ENCODE results near the gene NFASC.

NFASC gene

DNA sequence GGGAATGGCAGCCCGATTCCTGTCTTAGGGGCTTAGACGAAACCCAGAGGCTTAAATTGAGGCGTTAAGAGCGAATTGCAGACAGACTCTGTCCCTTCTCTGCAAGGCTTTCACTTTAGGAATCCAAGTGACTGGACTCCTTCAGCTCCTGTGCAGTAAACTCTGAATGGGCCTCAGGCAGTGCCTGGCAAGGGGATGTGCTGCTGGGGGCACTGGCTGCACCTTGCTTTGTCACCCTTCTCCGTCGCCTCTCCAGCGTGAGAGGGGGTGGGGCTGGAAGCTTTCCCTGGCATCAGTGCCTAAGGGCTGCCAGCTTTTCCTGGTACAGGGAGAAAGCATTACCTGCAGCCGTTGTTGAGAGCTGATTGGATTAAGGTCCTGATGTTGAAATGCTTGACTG lies 39.9 kb upstream of the NFASC start:
- no peak for DNase-seq (ENCODE audit: low read depth)
- TF ChIP-seq, protein P1, sequence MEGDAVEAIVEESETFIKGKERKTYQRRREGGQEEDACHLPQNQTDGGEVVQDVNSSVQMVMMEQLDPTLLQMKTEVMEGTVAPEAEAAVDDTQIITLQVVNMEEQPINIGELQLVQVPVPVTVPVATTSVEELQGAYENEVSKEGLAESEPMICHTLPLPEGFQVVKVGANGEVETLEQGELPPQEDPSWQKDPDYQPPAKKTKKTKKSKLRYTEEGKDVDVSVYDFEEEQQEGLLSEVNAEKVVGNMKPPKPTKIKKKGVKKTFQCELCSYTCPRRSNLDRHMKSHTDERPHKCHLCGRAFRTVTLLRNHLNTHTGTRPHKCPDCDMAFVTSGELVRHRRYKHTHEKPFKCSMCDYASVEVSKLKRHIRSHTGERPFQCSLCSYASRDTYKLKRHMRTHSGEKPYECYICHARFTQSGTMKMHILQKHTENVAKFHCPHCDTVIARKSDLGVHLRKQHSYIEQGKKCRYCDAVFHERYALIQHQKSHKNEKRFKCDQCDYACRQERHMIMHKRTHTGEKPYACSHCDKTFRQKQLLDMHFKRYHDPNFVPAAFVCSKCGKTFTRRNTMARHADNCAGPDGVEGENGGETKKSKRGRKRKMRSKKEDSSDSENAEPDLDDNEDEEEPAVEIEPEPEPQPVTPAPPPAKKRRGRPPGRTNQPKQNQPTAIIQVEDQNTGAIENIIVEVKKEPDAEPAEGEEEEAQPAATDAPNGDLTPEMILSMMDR (IDR thresholded peaks at IDR 0.05; ENCODE audit: control insufficient read depth, extremely low read depth, insufficient read depth) = no peak
- no peak overlapping the region for H3K4me3 ChIP-seq (ENCODE audit: low read depth, low read length)

DNA sequence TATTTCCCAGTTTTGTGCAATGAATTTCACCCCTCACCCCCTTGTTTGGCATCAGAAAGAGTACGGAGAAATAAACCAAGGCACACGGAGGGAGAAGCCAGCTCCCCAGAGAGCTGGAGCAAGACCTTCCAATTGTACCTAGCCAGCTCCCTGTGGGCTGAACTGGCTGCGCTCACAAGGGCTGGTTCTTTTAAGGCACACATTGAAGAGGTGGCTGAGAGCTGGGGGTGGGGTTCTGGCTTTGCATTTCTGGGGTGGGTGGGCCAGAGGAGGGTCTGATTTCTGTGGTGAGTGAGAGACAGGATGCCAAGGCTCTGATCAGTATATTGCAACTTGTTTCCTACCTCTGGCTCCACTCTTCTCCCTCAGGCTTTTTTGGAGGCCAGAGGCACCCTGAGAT lies 39.5 kb upstream of the NFASC start:
- H3K4me3 ChIP-seq (ENCODE audit: low read depth, low read length) = no peak overlapping the region
- TF ChIP-seq, protein P1 (IDR thresholded peaks at IDR 0.05; ENCODE audit: control insufficient read depth, extremely low read depth, insufficient read depth) = no peak
- DNase-seq (ENCODE audit: low read depth) = no peak

DNA sequence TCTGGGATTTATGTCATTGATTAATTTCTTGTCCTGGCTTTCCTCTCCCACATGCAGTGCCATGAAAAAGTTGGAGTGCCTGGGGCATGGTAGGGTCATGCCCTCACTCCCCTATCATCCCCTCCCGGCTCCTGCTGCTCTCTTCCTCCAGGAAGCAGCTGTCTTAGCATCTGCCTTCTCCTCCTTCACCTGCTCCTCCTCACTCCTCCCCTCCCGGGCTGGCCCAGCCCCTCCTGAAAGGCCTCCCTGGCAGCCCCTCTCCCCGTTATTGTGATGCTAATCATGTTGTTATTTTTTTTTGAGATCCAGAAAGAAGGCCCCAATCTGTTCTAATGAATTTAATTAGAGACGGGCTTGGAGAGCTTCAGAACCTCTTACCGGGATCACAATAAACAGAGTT lies 36.3 kb upstream of the NFASC start:
- DNase-seq (ENCODE audit: low read depth) = no peak
- TF ChIP-seq, protein P1 (IDR thresholded peaks at IDR 0.05; ENCODE audit: control insufficient read depth, extremely low read depth, insufficient read depth) = no peak
- no peak overlapping the region for H3K4me3 ChIP-seq (ENCODE audit: low read depth, low read length)

DNA sequence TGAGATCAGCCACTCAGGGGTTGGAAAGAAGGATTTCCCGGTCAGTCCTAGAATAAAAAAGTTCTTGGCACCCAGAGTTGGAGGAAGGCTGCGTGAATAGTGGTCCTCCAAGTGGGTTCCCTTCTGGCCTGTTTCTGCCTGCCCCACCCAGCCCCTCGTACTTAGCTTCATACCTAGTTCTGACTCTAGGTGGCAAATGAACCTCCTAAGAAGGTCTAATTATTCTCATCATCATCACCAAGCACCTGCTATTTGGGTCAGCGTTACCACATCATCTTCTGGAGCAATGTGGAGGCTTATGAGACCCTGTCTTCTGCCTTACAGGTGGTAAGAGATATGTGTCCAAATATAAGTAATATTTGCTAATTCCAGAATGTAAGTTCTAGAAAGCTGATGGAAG lies 35.9 kb upstream of the NFASC start:
- no peak overlapping the region for H3K4me3 ChIP-seq (ENCODE audit: low read depth, low read length)
- TF ChIP-seq, protein P1 (IDR thresholded peaks at IDR 0.05; ENCODE audit: control insufficient read depth, extremely low read depth, insufficient read depth) = no peak
- no peak for DNase-seq (ENCODE audit: low read depth)

DNA sequence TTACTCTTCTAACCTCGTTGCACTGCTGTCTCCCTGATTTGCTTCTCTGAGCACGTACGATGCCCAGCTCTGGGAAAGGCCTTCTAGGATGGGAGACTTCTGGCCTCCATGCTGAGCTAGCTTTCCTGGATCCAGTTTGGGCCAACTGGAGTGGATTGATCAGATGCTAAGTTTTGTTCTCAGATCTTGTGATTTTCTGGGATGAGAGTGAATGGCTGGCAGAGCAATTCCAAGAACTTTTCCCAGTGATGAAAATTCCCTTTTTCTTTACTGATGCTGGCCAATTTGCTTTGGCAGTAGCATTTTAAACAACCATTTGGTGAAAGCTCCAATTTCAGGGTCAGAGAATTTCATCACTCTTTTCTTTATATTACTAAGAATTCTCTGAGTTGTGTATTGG lies 34.9 kb upstream of the NFASC start:
- no peak overlapping the region for H3K4me3 ChIP-seq (ENCODE audit: low read depth, low read length)
- TF ChIP-seq, protein P1 (IDR thresholded peaks at IDR 0.05; ENCODE audit: control insufficient read depth, extremely low read depth, insufficient read depth) = no peak
- DNase-seq (ENCODE audit: low read depth) = no peak

DNA sequence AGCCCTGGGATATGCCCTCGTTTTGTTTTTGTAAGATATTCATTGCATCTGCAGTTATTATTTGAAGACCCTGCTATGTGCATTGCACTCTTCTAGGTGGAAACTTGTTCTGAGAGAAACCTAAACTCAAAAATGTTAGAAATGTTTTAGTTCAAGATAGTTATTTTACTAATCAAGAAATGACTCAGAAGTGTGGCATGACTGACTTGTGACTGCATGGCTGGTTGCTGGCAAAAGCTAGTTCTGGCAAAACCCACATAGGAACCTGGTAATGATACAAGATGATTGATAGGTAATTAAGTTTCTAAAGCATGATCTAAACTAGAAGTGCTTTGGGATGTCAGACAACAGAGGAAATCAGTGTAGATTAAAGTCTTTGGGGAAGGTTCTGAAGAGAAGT lies 33.8 kb upstream of the NFASC start:
- no peak overlapping the region for H3K4me3 ChIP-seq (ENCODE audit: low read depth, low read length)
- no peak for DNase-seq (ENCODE audit: low read depth)
- TF ChIP-seq, protein P1 (IDR thresholded peaks at IDR 0.05; ENCODE audit: control insufficient read depth, extremely low read depth, insufficient read depth) = no peak

DNA sequence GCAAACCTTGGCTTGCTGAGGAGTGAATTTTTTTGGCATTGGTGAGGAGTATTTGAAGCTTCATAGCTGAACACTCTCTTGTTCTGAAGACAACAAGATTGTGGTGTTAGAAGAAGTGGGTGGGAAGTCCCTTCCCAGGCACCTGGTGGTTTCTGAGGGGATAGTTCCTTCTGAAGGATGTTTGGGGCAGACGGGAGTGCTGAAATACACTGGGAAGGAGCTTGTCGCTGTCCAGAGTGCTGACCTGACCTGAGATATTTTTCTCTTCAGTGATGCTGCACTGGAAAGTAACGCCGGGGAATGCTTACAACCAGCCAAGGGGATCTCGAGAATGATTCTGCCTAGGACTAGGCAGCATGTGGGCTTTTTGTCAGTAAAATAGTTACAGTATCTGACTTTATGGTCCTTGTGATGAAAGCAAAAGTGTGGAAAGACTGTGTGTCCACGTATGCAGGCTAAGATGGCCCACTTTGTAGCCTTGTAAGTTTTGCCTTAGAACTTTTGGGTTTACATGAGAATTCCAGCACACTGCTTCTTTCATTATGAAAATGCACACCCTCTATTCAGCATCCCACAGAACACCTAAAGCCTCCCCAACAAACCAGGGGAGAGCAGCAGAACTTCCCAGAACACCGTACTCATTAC lies 33.1 kb upstream of the NFASC start:
- DNase-seq (ENCODE audit: low read depth) = no peak
- TF ChIP-seq, protein P1 (IDR thresholded peaks at IDR 0.05; ENCODE audit: control insufficient read depth, extremely low read depth, insufficient read depth) = no peak
- no peak overlapping the region for H3K4me3 ChIP-seq (ENCODE audit: low read depth, low read length)

All from LNCaP clone FGC (cell line).